T-helper 2 cell treated with Interferon-gamma antibody and Interleukin-4, amounts not matched to agents 100 ng/mL and 5 ng/mL, for 36 hours (primary cell): ENCODE measurements around the gene KRI1. TPM values are rescaled to one million over a fixed set of nuclear protein-coding genes. Genes with fewer than 3 reads are reported as not detected.

Source experiments
- intact Hi-C: fragments of 100-400 bp; cut with micrococcal nuclease; formaldehyde crosslinking; loops from one replicate; pipeline ENCODE4 v1.15.1; 2023
- total RNA-seq: library from RNA; stranded (reverse); gene quantifications from 2 replicates; pipeline ENCODE4 v1.2.3, GENCODE V29; 2022

The KRI1 gene
- total RNA-seq = 56.2 and 61.4 TPM in 2 replicates

DNA sequence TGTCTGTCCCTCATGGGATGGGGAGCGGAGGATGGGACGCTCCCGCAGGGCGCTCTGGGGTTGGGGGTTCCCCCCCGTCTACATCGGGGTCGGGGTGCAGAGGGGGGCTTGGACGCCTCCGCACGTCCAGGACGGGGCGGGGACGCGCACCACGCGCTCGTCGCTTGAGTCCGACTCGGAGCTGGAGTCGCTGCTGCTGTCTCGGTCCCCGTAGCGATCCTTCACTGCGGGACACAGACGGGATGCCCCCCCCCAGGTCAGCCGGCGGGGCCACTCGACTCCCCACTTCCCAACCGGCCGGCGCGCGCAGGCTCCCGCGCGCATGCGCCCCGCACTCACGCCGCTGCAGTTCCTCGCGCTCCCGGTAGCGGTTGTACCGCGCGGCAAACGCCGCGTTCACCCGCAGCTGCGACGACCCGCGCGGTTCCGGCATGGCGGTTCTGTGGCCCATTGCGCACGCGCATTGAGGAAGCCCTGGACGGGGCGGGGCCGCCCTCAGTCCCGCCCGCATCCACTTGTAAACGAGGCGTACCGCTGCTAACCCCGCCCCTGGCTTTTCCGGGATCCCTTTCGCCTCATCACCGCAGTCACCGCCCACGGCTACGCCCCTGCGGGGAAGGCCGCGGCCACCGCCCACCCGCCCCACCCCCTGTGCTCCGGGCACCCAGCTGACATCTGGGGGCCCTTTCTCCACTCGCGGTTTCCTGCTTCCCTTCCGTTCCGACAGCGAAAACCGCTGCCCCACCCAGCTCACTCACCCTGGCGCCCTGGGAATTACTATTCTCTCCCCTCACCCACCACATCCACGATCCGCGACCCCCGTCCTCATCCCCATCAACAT lies at the start of gene KRI1:
Gene KRI1 (minus strand): TSS at position 444 of the 841 bp plus-strand sequence. CDS start 11 bp downstream, at position 433.
- intact Hi-C loops = loop anchor here (1.0 to 10.0 kb wide), 8 partner anchors 11 to 525 kb away; partner anchors contain the start of genes ANGPTL6, ATG4D, CARM1 and PPAN

DNA sequence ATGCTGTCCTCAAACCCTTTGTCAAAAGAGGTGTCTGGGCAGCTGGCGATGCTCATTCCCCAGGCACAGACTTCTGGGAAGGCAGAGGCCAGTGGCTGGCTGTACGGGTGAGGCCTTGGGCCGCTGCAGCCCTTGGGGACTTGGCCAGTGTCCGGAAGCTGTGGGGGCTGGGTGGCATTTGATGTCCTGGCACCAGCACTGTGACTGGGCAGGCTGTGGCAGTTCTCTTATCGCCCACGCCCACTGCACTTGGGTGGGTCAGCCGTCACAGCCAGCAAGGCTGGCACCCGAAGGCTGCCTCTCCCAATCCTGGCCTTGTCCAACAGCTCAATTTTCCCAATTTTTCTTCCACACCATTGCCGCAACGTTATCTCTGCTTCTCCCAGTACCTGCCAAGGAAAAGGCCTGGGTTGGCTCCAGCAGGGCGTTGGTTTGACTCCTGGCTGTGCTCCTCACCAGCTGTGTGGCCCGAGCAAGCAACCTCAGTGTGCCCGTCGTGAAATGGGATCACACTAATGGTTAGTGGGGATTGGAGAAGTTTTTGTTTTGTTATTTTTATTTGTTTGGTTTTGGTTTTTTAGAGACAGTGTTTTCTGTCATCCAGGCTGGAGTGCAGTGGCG lies 46.8 kb upstream of the KRI1 start:
- intact Hi-C loops = no loop called here

DNA sequence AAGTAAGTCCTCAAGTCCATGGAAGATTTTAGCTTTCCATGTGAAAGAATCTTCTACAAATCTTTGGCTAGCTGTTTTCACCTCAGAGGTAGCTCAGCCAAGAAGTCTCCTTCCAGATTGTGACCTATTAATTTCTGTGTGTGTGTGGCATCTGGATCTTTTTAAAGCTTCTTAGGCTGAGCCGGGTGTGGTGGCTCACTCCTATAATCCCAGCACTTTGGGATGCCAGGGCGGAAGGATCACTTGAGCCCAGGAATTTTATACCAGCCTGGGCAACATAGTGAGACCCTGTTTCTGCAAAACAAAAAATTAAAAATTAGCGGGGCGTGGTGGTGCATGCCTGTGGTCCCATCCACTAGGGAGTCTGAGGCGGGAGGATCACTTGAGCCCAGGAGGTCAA lies 46.1 kb upstream of the KRI1 start:
- intact Hi-C loops = no loop called here

DNA sequence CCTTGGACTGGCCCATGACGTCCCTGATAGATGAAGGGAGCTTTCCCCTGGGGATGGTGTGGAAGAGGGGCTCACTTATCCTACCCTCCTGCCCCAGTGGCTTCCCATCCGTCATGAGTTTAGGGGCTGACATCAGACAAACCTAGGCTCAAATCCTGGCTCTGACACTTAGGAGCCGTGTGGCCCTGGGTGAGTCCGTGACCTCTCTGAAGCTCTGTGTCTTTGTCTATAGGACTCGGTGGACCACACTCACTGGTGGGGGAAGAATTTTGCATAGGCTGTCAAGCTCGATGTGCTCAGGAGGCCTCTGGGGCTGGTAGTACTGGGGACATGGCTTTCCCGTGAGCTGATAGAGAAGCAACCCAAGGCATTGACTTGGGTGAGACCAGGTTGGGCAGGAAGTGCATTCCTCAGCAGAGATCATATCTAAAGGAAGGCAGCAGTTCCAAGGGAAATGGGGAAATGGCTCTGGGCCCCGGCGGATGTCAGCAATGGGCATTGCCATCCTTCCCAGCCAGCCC lies 38.7 kb upstream of the KRI1 start:
- intact Hi-C loops = no loop called here

DNA sequence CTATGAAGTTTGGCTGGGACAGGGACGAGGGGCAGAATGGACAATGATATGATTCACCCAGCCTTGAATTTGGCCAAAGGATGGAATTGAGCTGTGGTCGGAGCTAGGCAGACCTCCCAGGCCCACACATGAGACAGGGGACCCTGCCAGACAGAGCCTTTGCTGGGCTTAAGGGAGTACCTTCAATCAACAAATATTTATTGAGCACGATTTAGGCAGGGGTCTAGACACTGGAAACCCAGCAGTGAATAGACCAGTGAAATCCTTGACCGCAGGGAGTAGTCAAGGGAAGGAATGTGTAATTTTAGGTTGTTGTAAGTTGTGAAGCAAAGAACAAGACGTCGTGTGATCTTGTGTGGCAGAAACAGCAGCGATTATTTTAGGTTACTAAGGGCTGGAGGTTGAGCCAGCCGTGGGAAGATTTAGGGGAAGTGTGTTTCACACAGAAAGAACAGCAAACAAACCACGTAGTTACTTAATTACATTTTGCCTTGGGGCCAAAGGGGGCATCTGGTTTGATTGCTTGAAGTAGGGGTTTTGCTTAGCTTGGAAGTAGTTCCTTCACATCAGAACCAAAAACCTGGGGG lies 38.2 kb upstream of the KRI1 start:
- intact Hi-C loops = no loop called here

DNA sequence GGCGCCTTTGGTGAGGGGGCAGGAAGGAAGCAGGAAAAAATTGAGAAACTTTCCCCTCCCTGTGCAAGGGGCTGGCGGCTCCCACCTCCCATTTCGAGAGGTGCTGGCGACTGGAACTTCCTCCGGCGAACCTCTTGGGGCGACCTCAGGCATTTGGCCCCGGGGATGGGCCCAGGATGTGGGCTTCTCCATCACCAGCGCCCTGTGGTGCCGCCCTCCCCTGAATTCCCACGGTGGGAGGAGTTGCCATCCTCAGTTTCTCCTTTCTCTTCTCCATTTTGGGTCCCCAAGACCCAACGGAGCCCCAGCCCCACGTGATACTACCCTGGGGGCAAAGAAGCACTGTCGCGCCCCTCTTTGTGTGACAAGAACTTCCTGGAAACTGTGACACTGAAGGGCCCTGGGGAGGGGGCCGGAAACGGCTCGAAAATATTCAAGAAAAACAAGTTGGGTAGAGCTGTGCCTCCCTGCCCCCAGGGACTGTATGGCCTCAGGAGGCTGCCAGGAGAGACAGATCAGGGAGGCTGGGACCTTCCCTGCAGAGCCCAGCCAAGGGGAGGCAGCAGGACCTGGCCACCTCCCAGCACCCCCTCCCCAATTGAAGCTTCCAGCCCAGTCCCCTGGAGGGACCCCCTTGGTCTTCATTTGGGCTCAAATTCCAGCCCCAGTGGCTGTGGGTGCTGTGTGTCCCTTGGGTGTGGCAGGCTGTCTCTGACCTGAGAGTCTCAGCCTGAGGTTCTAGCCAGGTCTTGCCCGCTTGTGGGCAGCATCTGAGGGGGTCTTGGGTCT lies 37.5 kb upstream of the KRI1 start:
- intact Hi-C loops = no loop called here

DNA sequence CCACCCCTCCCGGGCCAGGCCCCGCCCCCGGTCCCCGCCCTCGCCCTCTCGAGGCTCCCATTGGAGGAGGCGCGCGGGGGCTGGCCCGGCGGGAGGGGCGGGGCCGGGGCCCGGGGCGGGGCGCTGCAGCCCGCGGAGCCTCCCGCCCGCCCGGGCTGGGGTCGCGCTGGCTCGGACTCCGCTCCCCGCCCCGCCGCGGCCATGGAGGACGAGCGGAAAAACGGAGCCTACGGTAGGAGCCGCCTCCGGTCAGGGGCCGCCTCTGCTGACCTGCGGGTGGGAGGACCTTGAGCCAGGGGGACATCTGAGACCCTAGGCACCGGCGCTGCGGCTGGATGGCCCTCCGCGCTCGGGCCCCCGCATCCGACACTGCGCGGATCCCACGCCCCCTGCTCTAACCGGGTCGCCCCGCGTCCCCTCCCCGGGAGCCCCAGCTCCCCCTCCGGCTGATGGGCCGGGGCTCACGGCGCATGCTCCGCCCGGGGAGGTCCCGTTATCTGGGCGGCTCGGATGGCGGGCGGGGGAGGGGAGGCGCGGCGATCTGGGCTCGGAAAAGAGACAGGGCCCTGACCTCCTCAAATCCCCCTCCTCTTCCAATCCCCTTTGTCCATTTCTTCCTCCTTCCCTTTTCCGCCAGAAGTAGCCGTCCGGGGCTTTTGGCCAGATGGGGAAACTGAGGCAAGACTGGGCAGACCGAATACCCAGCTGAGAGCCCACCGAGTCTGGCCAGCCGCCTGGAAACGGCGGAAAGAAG lies 36.7 kb upstream of the KRI1 start:
- intact Hi-C loops = loop anchor here (1.0 kb wide), 2 partner anchors 33 to 51 kb away; no protein-coding TSS in a partner anchor

DNA sequence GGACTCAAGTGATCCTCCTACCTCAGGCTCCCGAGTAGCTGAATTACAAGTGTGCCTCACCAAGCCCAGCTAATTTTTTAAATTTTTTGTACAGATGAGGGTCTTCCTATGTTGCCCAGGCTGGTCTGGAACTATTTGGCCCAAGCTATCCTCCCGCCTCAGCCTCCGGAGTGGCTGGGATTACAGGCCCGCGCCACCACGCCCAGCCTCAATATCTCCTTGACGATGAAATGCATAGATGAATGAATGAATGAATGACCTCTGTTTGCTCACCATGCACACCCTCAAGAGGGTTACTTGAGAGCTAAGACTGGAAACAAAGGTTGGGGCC lies 36.2 kb upstream of the KRI1 start:
- intact Hi-C loops = loop anchor here (1.0 kb wide), 2 partner anchors 33 to 51 kb away; no protein-coding TSS in a partner anchor

DNA sequence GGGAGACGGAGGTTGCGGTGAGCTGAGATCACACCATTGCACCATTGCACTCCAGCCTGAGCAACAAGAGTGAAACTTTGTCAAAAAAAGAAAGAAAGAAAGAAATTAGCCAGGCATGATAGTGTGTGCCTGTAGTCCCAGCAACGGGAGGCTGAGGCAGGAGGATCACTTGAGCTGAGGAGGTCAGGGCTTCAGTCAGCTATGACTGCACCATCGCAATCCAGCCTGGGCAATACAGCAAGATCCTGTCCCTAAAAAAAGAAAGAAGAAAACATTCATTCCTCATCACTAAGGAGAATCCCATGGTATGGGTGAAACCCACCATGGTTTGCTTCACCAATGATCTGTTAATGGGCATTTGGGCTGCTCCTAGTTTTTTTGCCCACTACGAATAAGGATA lies 34.3 kb upstream of the KRI1 start:
- intact Hi-C loops = no loop called here

DNA sequence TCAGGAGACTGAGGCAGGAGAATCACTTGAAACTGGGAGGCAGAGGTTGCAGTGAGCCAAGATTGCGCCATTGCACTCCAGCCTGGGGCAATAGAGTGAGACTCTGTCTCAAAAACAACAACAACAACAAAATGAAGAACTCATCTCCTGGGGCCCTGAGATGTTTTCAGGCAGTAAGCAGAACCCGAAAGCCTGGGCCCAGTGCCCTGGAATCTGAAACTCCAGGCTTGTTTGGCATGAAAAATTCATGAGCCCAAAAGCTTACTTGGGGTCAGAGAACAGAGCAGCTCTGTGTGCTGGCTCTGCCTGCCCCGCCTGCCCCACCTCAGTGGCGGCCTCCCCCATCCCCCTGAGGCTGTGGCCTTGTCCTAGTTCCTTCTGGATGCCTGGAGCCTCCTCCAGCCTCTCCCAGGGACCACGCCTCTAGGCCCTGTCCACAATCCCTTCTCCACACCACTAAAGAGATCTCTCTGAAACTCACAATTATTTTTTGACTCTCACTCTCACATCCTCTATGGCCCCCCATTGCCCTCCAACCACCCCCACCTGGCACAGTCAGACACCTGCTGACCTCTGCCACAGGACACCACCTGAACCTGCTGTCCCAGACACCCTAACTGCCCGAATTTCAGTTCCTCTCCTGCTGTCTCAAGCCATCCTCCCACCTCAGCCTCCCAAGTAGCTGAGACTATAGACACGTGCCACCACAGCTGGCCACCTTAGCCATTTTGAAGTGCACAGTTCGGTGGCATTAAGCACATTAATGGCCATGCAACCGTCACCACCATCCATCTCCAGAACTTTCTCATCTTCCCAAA lies 28.2 kb upstream of the KRI1 start:
- intact Hi-C loops = no loop called here

DNA sequence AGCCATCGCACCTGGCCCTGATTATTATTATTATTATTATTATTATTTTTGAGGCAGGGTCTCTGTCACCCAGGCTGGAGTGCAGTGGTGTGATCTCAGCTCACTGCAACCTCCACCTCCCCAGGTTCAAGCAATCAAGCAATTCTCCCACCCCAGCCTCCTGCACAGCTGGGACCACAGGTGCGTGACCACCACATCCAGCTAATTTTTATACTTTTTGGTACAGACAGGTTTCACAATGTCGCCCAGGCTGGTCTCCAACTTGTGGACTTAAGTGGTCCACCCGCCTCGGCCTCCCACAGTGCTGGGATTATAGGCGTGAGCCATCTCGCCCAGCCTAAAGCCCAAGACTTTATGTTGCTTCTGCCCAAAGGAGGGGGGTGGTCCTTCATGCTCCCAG lies 27.3 kb upstream of the KRI1 start:
- intact Hi-C loops = no loop called here

DNA sequence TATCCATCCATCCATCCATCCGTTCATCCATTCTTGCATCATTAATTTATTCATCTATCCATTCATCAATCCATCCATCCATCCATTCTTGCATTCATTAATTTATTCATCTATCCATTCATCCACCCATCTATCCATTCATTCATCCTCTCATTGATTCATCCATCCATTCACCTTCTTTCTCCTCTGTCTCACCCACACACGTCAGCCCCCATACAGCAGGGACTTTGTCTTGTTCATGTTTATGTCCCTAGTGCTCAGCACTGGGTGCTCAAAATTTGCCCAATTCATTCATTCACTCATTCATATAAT lies 22.0 kb upstream of the KRI1 start:
- intact Hi-C loops = no loop called here

DNA sequence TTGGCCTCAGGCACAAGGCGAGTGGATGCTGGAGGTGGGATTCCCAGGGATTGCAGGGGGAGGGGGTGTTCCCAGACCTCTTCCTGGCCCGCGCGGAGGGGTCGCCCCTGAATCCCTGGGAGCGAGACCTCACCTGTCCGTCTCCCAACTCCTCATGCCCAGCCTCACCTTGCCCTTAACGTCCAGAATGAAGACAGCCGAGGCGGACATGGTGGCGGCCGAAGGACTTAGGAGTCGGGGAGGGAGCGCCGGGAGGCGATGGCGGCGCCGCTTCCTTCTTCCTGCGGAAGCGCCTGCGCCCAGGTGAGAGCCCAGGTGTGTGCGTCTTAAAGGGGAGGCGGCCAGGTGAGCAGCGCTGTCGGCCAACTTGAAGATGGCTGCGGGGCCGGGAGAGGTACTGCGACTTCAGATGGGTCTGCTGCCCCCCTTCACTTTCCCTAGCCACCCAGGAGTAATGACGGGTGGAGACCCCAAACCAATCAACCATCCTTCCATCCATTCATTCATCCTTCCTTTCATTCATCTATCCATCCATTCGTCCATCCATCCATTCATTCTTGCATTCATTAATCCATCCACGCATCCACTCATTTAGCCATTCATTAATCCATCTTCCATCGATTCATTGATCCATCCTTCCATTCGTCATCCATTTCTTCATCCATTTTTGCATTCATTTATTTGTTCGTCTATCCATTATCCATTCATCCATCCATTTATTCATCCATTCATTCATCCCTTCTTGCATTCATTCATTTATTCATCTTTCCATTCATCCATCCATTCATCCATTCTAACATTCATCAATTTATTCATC lies 21.4 kb upstream of the KRI1 start, which contains the start of gene AP1M2:
Gene AP1M2 (minus strand): TSS at position 291 of the 817 bp plus-strand sequence. CDS start 81 bp downstream, at position 210.
- intact Hi-C loops = no loop called here

DNA sequence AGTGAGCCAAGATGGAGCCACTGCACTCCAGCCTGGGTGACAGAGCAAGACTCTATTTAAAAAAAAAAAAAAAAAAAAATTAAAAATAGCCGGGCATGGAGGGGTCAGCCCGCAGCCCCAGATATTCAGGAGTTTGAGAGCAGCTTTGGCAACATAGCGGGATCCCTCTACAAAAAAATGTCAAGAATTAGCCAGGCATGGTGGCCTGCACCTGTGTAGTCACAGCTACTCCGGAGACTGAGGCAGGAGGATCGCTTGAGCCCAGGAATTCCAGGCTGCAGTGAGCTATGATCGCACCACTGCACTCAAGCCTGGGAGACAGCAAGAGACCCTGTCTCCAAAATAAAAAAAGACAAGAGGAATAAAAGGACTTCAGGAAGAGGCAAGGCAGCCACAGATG lies 20.6 kb upstream of the KRI1 start:
- intact Hi-C loops = no loop called here

DNA sequence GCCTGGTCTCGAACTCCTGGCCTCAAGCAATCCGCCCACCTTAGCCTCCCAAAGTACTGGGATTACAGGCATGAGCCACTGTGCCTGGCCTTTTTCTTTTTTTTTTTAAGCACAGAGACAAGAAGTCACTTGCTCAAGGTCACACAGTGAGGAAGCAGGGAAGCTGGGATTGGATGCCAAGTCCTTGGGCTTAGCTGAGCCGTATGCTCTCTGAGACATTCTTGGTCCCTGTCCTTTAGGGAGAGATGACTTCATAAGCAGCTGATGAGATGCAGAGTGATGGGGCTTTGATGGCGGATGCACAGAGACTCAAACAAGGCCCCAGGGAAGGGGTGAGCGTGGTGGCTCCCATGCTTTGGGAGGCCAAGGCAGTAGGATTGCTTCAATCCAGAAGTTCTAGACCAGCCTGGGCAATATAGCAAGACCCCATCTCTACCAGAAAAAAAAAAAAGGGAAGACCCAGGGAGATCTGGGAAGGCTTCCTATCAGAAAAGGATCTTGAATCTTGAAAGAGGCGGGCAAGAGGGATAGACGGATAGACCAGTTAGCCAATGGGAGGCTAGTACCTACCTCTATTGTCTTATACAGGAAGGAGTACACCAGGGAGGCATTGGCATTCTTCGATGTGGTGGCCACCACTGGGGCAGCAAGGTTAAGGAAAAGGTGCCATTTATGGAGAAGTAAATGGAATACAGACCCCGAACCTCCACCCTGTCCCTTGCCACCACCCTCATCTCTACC lies 17.4 kb upstream of the KRI1 start:
- intact Hi-C loops = no loop called here

DNA sequence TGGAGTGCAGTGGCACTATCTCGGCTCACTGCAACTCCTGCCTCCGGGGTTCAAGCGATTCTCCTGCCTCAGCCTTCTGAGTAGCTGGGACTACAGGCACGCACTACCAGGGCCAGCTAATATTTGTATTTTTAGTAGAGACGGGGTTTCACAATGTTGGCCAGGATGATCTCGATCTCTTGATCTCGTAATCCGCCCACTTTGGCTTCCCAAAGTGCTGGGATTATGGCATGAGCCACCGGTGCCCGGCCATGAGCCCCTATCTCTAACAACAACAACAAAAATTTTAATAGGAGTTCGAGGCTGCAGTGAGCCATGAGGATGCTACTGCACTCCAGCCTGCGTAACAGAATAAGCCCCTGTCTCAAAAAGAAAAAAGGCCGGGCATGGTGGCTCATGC lies 16.3 kb upstream of the KRI1 start:
- intact Hi-C loops = no loop called here

DNA sequence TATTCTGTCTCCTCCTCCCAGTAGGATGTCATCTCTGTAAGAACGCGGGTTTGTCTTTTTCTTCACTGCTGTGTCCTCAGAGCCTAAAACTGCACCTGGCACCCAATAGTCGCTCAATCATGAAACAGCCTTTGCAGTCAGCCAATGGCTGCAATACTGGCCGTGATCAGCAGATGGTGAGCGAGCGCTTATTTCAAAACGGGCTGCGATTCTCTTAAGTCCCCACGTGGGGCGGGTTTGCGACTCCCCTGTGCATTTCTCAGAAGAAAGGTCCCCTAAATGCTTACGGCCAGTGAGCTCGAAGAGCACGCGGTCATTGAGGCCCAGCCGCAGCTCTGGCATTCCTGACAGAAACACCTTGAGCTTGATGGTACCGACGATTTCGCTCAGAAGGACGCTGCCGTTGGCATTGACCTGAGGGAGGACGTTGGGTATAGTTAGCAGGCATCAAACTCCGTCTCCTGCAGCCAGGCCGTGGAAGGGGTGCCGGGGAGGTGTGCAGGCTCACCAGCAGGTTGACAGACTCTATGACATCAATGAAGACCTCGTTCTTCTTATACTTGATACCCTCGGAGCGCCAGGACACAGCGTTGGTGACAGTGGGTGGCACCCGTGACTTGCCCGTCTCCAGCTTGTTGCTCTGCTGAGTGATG lies 15.3 kb upstream of the KRI1 start:
- intact Hi-C loops = loop anchor here (1.0 kb wide), 2 partner anchors 63 to 118 kb away; no protein-coding TSS in a partner anchor

DNA sequence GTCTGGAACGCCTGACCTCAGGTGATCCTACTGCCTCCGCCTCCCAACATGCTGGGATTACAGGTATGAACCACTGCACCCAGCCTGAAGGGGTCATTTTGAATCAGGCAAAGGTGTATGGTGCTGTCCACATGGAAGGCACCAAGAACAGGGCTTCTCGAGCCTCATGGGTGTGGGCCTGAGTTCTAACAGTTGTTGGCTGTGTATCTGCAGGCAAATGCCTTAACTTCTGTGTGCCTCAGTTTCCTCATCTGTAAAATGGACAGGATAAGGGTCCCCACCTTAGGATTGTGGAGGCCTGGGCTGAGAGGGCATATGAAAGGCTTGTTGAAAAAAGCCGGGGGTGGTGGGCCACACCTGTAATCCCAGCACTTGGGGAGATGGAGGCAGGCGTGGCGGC lies 12.1 kb upstream of the KRI1 start:
- intact Hi-C loops = no loop called here
